Keratinocyte (primary cell): ENCODE results near the gene COTL1.

ENCODE experiments used
- CTCF ChIP-seq, 3 experiments: IDR thresholded peaks in 1 of 3; conservative IDR thresholded peaks in 1 of 3; optimal IDR thresholded peaks in 1 of 3; 2 replicates in 2 of 3; 3 replicates in 1 of 3; pipeline versions ENCODE3 to v1.5.1; 2011; ENCODE audit warnings: low read length in 3 of 3, mild to moderate bottlenecking in 3 of 3, moderate library complexity in 2 of 3, control low read depth in 1 of 3, inconsistent platforms in 1 of 3; ENCODE audit not compliant: insufficient read depth in 2 of 3; ENCODE audit errors: extremely low read depth in 1 of 3
- EZH2 ChIP-seq: IDR thresholded peaks from one replicate; pipeline ENCODE4 v1.6.1; 2012; ENCODE audit warnings: inconsistent platforms, mild to moderate bottlenecking, low read length, moderate library complexity

GRCh38 chr16:84625556-84625955 is 7.7 kb upstream of the COTL1 start:
- no peak for TF ChIP-seq CTCF (optimal IDR thresholded peaks at IDR 0.05 in 1 of 3, IDR thresholded peaks at IDR 0.05 in 1 of 3, conservative IDR thresholded peaks at IDR 0.05 in 1 of 3; ENCODE audit: extremely low read depth in 1 of 3, insufficient read depth in 2 of 3, low read length in 3 of 3)
- TF ChIP-seq EZH2 = no peak
